ENCODE measurements around the gene C2CD4C.
"Not testable (repeated sequence)": the region's sequence is repeated elsewhere in the genome, so short reads cannot be mapped to it uniquely, and the experiment has no call there.

C2CD4C gene

GRCh38 chr19:415292-415691 lies 6.3 kb upstream of the C2CD4C start:
- no peak for DNase-seq (ENCODE audit: low read depth in 4 of 4, low spot score in 1 of 4)

- no peak for DNase-seq (ENCODE audit: low read depth in 4 of 4, low spot score in 1 of 4)
Observed at GRCh38 chr19:413756-414420, 4.9 kb upstream of the C2CD4C start.

GRCh38 chr19:412356-413355 lies 3.7 kb upstream of the C2CD4C start:
- DNase-seq (ENCODE audit: low read depth in 4 of 4, low spot score in 1 of 4) = no peak

GRCh38 chr19:411723-412355 lies 2.9 kb upstream of the C2CD4C start:
- no peak for DNase-seq (ENCODE audit: low read depth in 4 of 4, low spot score in 1 of 4)

- DNase-seq (ENCODE audit: low read depth in 4 of 4, low spot score in 1 of 4) = not testable (repeated sequence)
Observed at GRCh38 chr19:411121-411722, 2.3 kb upstream of the C2CD4C start.

GRCh38 chr19:410243-410781 lies 1.4 kb upstream of the C2CD4C start:
- no peak for DNase-seq (ENCODE audit: low read depth in 4 of 4, low spot score in 1 of 4)

- no peak for DNase-seq (ENCODE audit: low read depth in 4 of 4, low spot score in 1 of 4)
Observed at GRCh38 chr19:409516-410242, 732 bp upstream of the C2CD4C start.

- no peak for DNase-seq (ENCODE audit: low read depth in 4 of 4, low spot score in 1 of 4)
Observed at GRCh38 chr19:408441-408901, 476 bp downstream of the C2CD4C start.

- no peak for DNase-seq (ENCODE audit: low read depth in 4 of 4, low spot score in 1 of 4)
Observed at GRCh38 chr19:407511-408440, 1.2 kb downstream of the C2CD4C start.

GRCh38 chr19:406971-407510 lies 1.9 kb downstream of the C2CD4C start:
- no peak for DNase-seq (ENCODE audit: low read depth in 4 of 4, low spot score in 1 of 4)

- no peak for DNase-seq (ENCODE audit: low read depth in 4 of 4, low spot score in 1 of 4)
Observed at GRCh38 chr19:406135-406781, 2.7 kb downstream of the C2CD4C start.

- no peak for DNase-seq (ENCODE audit: low read depth in 4 of 4, low spot score in 1 of 4)
Observed at GRCh38 chr19:405121-405965, 3.6 kb downstream of the C2CD4C start.

- DNase-seq (ENCODE audit: low read depth in 4 of 4, low spot score in 1 of 4) = no peak
Observed at GRCh38 chr19:403221-404027, 5.5 kb downstream of the C2CD4C start.

- no peak for DNase-seq (ENCODE audit: low read depth in 4 of 4, low spot score in 1 of 4)
Observed at GRCh38 chr19:402786-403185, 6.2 kb downstream of the C2CD4C start.

- no peak for DNase-seq (ENCODE audit: low read depth in 4 of 4, low spot score in 1 of 4)
Observed at GRCh38 chr19:401866-402511, 7.0 kb downstream of the C2CD4C start.

All from stimulated activated CD4-positive, alpha-beta T cell treated with anti-CD3 and anti-CD28 coated beads, Interleukin-1b, Interleukin-23, amount 100 ng/mL, for 24 hours (primary cell).